Smooth muscle cell (in vitro differentiated cells): ENCODE results near the gene CLDN1. TPM values are rescaled to one million over a fixed set of nuclear protein-coding genes. Genes with fewer than 3 reads are reported as not detected.

ENCODE experiments used
- DNase-seq: peaks from one replicate; lab custom pipeline; 2025; ENCODE audit not compliant: unreplicated experiment; lab: John Stamatoyannopoulos, UW
- H2AFZ ChIP-seq: fragments of 200-600 bp; sonication (generic); 2 replicates; pipeline ENCODE4 v1.6.0; 2016; ENCODE audit warnings: antibody characterized with exemption, low read depth, mild to moderate bottlenecking
- H3F3A ChIP-seq: fragments of 200-600 bp; sonication (generic); 2 replicates; pipeline ENCODE4 v1.6.0; 2017; ENCODE audit warnings: antibody characterized with exemption, low read depth
- H3K27ac ChIP-seq: fragments of 200-600 bp; sonication (generic); 2 replicates; pipeline ENCODE4 v1.5.1; 2016; ENCODE audit warnings: low read depth, mild to moderate bottlenecking
- H3K27me3 ChIP-seq: fragments of 200-600 bp; sonication (generic); 2 replicates; pipeline ENCODE4 v1.6.1; 2016; ENCODE audit warnings: low read depth, mild to moderate bottlenecking
- H3K36me3 ChIP-seq: fragments of 200-600 bp; sonication (generic); 2 replicates; pipeline ENCODE4 v1.5.1; 2016; ENCODE audit warnings: low read depth
- H3K4me1 ChIP-seq: fragments of 200-600 bp; sonication (generic); 2 replicates; pipeline ENCODE4 v1.5.1; 2016; ENCODE audit warnings: low read depth
- H3K4me2 ChIP-seq: fragments of 200-600 bp; sonication (generic); 2 replicates; pipeline ENCODE4 v1.6.0; 2016; ENCODE audit warnings: mild to moderate bottlenecking
- H3K4me3 ChIP-seq: fragments of 200-600 bp; sonication (generic); 2 replicates; pipeline ENCODE4 v1.5.1; 2016; ENCODE audit warnings: mild to moderate bottlenecking
- H3K79me2 ChIP-seq: fragments of 200-600 bp; sonication (generic); 2 replicates; pipeline ENCODE4 v1.6.0; 2016; ENCODE audit warnings: low read depth, mild to moderate bottlenecking
- H3K9ac ChIP-seq: fragments of 200-600 bp; sonication (generic); 2 replicates; pipeline ENCODE4 v1.6.0; 2016; ENCODE audit warnings: low read depth
- H3K9me3 ChIP-seq: fragments of 200-600 bp; sonication (generic); replicated peaks from 2 replicates; pipeline ENCODE4 v1.5.1; 2016; ENCODE audit warnings: low read depth
- H4K20me1 ChIP-seq: fragments of 200-600 bp; sonication (generic); 2 replicates; pipeline ENCODE4 v1.6.0; 2016; ENCODE audit warnings: low read depth
- WGBS: methylation state at CpG from one replicate; pipeline ENCODE4 v1.1.7; 2016; ENCODE audit warnings: low lambda C conversion rate; 5-methylcytosine and 5-hydroxymethylcytosine counted together
- polyA plus RNA-seq: library from polyadenylated mRNA; unstranded; fragments of >200 nt; fragmentation: Nextera tagmentation; extraction: Ambion mirVana; gene quantifications from 2 replicates; pipeline ENCODE4 v1.2.1, GENCODE V29; 2016
- total RNA-seq: library from RNA; depleted of rRNA; stranded (reverse); fragments of >200 nt; gene quantifications from 2 replicates; pipeline ENCODE4 v1.2.3, GENCODE V29; 2014
- TF ChIP-seq, protein P1 (sequence below): fragments of 200-600 bp; sonication (generic); IDR thresholded peaks from 2 replicates; pipeline ENCODE4 v1.5.1; 2017; ENCODE audit warnings: borderline replicate concordance, mild to moderate bottlenecking, antibody characterized with exemption; ENCODE audit not compliant: insufficient read depth, poor library complexity, severe bottlenecking

Gene CLDN1
- total and polyA plus RNA-seq, 2 experiments from 2014 or later: 3.8 to 30.5 TPM

- no peaks in the 10 kb centered on the region for H3K9me3 ChIP-seq
- H2AFZ ChIP-seq: no peak overlapping the region
- no peak overlapping the region for H3K4me2 ChIP-seq
- H3F3A ChIP-seq: no peaks in the 10 kb centered on the region
- no peaks in the 10 kb centered on the region for H3K4me1 ChIP-seq
- TF ChIP-seq, protein P1, sequence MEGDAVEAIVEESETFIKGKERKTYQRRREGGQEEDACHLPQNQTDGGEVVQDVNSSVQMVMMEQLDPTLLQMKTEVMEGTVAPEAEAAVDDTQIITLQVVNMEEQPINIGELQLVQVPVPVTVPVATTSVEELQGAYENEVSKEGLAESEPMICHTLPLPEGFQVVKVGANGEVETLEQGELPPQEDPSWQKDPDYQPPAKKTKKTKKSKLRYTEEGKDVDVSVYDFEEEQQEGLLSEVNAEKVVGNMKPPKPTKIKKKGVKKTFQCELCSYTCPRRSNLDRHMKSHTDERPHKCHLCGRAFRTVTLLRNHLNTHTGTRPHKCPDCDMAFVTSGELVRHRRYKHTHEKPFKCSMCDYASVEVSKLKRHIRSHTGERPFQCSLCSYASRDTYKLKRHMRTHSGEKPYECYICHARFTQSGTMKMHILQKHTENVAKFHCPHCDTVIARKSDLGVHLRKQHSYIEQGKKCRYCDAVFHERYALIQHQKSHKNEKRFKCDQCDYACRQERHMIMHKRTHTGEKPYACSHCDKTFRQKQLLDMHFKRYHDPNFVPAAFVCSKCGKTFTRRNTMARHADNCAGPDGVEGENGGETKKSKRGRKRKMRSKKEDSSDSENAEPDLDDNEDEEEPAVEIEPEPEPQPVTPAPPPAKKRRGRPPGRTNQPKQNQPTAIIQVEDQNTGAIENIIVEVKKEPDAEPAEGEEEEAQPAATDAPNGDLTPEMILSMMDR: no peak
- H3K4me3 ChIP-seq: no peak overlapping the region
- no peaks in the 10 kb centered on the region for H3K27me3 ChIP-seq
- no peak overlapping the region for H3K9ac ChIP-seq
- no peaks in the 10 kb centered on the region for H3K79me2 ChIP-seq
- no peaks in the 10 kb centered on the region for H4K20me1 ChIP-seq
- 95% methylated on average over 1 of the region's 1 CpG for WGBS
- DNase-seq: no peak
- H3K27ac ChIP-seq: no peak overlapping the region
- H3K36me3 ChIP-seq: no peaks in the 10 kb centered on the region
Measured at GRCh38 chr3:190361791-190362190, 39.5 kb upstream of the CLDN1 start.

- no peaks in the 10 kb centered on the region for H3K79me2 ChIP-seq
- no peaks in the 10 kb centered on the region for H4K20me1 ChIP-seq
- H3K9me3 ChIP-seq: no peaks in the 10 kb centered on the region
- H3K4me3 ChIP-seq: no peak overlapping the region
- H3K27ac ChIP-seq: no peak overlapping the region
- TF ChIP-seq, protein P1: no peak
- no peaks in the 10 kb centered on the region for H3K36me3 ChIP-seq
- H3K4me2 ChIP-seq: no peak overlapping the region
- no peaks in the 10 kb centered on the region for H3F3A ChIP-seq
- 92% methylated on average over 2 of the region's 2 CpGs for WGBS
- no peaks in the 10 kb centered on the region for H3K4me1 ChIP-seq
- no peaks in the 10 kb centered on the region for H3K27me3 ChIP-seq
- no peak overlapping the region for H2AFZ ChIP-seq
- no peak overlapping the region for H3K9ac ChIP-seq
- DNase-seq: no peak
Measured at GRCh38 chr3:190360228-190360627, 38.0 kb upstream of the CLDN1 start.

DNA sequence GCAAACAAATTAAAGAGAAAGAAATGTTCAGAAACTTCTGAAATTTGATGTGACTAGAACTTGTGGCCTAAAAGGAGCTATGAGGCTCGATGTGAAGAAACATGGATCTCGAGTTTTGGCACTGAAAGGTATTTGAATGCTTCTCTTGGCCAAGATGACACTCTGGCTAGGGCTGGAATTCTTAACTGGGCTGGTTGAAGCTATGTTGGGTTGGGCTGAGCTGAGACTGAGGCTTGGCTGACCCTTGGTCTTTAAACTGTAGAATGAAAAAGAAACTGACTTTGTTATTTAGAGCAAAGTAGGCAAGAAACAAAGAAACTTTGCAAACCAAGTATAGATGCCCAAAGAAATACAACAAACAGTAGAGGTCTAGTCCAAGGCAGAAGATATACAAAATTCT lies 37.6 kb upstream of the CLDN1 start:
- DNase-seq: no peak
- H3K36me3 ChIP-seq: no peaks in the 10 kb centered on the region
- H3K27ac ChIP-seq: no peak overlapping the region
- 91% methylated on average over 2 of the region's 2 CpGs for WGBS
- no peaks in the 10 kb centered on the region for H3K79me2 ChIP-seq
- H3K4me2 ChIP-seq: no peak overlapping the region
- H2AFZ ChIP-seq: no peak overlapping the region
- no peaks in the 10 kb centered on the region for H3K27me3 ChIP-seq
- no peaks in the 10 kb centered on the region for H4K20me1 ChIP-seq
- H3K4me1 ChIP-seq: no peaks in the 10 kb centered on the region
- no peaks in the 10 kb centered on the region for H3F3A ChIP-seq
- no peak overlapping the region for H3K9ac ChIP-seq
- H3K9me3 ChIP-seq: no peaks in the 10 kb centered on the region
- TF ChIP-seq, protein P1: no peak
- no peak overlapping the region for H3K4me3 ChIP-seq

- Histone ChIP-seq H3K27me3 (no peaks in the 10 kb centered on the region), H3K9me3 (no peaks in the 10 kb centered on the region), H3K4me1 (no peaks in the 10 kb centered on the region), H3K79me2 (no peaks in the 10 kb centered on the region), H2AFZ (peak overlapping the region; percentile 15), H3K4me3 (no peak overlapping the region), H3F3A (no peaks in the 10 kb centered on the region), H3K27ac (no peak overlapping the region), H4K20me1 (no peaks in the 10 kb centered on the region), H3K9ac (no peak overlapping the region), H3K36me3 (no peaks in the 10 kb centered on the region), H3K4me2 (peak overlapping the region; percentile 6)
- 28% methylated on average over 2 of the region's 2 CpGs for WGBS
- no peak for DNase-seq
- TF ChIP-seq, protein P1: no peak
Measured at GRCh38 chr3:190357468-190357867, 35.2 kb upstream of the CLDN1 start.
